Ectodermal cell (in vitro differentiated cells): ENCODE data around the gene FNDC3A.
"Not testable (repeated sequence)": the region's sequence is repeated elsewhere in the genome, so short reads cannot be mapped to it uniquely, and the experiment has no call there.

Source experiments
- H3K27ac ChIP-seq: 2 replicates; pipeline ENCODE4 v1.7.0; 2013; ENCODE audit warnings: mild to moderate bottlenecking, low read depth, low read length; ENCODE audit not compliant: insufficient read depth, poor library complexity, severe bottlenecking
- H3K27me3 ChIP-seq: 2 replicates; pipeline ENCODE4 v1.7.0; 2013; ENCODE audit warnings: mild to moderate bottlenecking, low read length; ENCODE audit not compliant: insufficient read depth, control insufficient read depth, poor library complexity, severe bottlenecking
- H3K36me3 ChIP-seq: one replicate; pipeline ENCODE4 v1.7.0; 2013; ENCODE audit warnings: low read length; ENCODE audit not compliant: control insufficient read depth, insufficient read depth
- H3K4me1 ChIP-seq: one replicate; pipeline ENCODE4 v1.7.0; 2013; ENCODE audit warnings: low read length; ENCODE audit not compliant: control insufficient read depth, insufficient read depth
- H3K4me3 ChIP-seq: 2 replicates; pipeline ENCODE4 v1.7.0; 2013; ENCODE audit warnings: low read depth, low read length, control low read depth; ENCODE audit not compliant: insufficient read depth
- H3K9me3 ChIP-seq: 2 replicates; pipeline ENCODE4 v1.7.0; 2013; ENCODE audit warnings: mild to moderate bottlenecking, low read length, moderate library complexity; ENCODE audit not compliant: control insufficient read depth
- WGBS, 2 experiments: methylation state at CpG; one replicate each; pipeline ENCODE4 v1.1.7; 2013; ENCODE audit warnings: missing lambda C conversion rate in 2 of 2; 5-methylcytosine and 5-hydroxymethylcytosine counted together

FNDC3A gene

GRCh38 chr13:49100637-49101570 lies 125.2 kb downstream of the FNDC3A start:
- H3K4me3 ChIP-seq, result no peak overlapping the region
- no peak overlapping the region for H3K27ac ChIP-seq
- 95% methylated on average over 5 to 6 of the region's 6 CpGs for WGBS, 2 experiments
- no peaks in the 10 kb centered on the region for H3K9me3 ChIP-seq
- no peaks in the 10 kb centered on the region for H3K4me1 ChIP-seq
- no peaks in the 10 kb centered on the region for H3K27me3 ChIP-seq
- no peaks in the 10 kb centered on the region for H3K36me3 ChIP-seq

- H3K9me3 ChIP-seq, result no peaks in the 10 kb centered on the region
- no peaks in the 10 kb centered on the region for H3K36me3 ChIP-seq
- H3K27ac ChIP-seq, result no peak overlapping the region
- no peaks in the 10 kb centered on the region for H3K4me1 ChIP-seq
- H3K27me3 ChIP-seq, result no peaks in the 10 kb centered on the region
- no peak overlapping the region for H3K4me3 ChIP-seq
- 93 to 96% methylated on average over 2 of the region's 2 CpGs for WGBS, 2 experiments
Observed at GRCh38 chr13:49108196-49108595, 132.5 kb downstream of the FNDC3A start.

- no peaks in the 10 kb centered on the region for H3K9me3 ChIP-seq
- H3K36me3 ChIP-seq, result peaks cover 1% of the 10 kb centered on the region
- peak overlapping the region; percentile 71 for H3K4me3 ChIP-seq
- H3K27me3 ChIP-seq, result no peaks in the 10 kb centered on the region
- WGBS, 2 experiments, result 0% methylated on average over 11 to 12 of the region's 16 CpGs
- H3K4me1 ChIP-seq, result no peaks in the 10 kb centered on the region
- H3K27ac ChIP-seq, result no peak overlapping the region
Observed at GRCh38 chr13:49110122-49110912, 134.6 kb downstream of the FNDC3A start.

GRCh38 chr13:49110913-49111170 lies 135.1 kb downstream of the FNDC3A start:
- H3K27me3 ChIP-seq, result no peaks in the 10 kb centered on the region
- H3K27ac ChIP-seq, result no peak overlapping the region
- H3K36me3 ChIP-seq, result peaks cover 6% of the 10 kb centered on the region
- H3K4me1 ChIP-seq, result no peaks in the 10 kb centered on the region
- no peaks in the 10 kb centered on the region for H3K9me3 ChIP-seq
- peak overlapping the region; percentile 71 for H3K4me3 ChIP-seq

- Histone ChIP-seq H3K36me3 (peaks cover 26% of the 10 kb centered on the region), H3K4me3 (peak overlapping the region; percentile 7), H3K9me3 (no peaks in the 10 kb centered on the region), H3K27me3 (no peaks in the 10 kb centered on the region), H3K27ac (peak overlapping the region; percentile 75), H3K4me1 (no peaks in the 10 kb centered on the region)
- WGBS, 2 experiments, result 6 to 8% methylated on average over 4 to 5 of the region's 5 CpGs
Observed at GRCh38 chr13:49112782-49113525, 137.2 kb downstream of the FNDC3A start.

- Histone ChIP-seq H3K9me3 (no peaks in the 10 kb centered on the region), H3K4me3 (peak overlapping the region; percentile 7), H3K27ac (peak overlapping the region; percentile 75), H3K27me3 (no peaks in the 10 kb centered on the region), H3K36me3 (peaks cover 34% of the 10 kb centered on the region), H3K4me1 (no peaks in the 10 kb centered on the region)
- 8 to 13% methylated on average over 1 of the region's 1 CpG for WGBS, 2 experiments
Observed at GRCh38 chr13:49113526-49114286, 138.0 kb downstream of the FNDC3A start.

- no peaks in the 10 kb centered on the region for H3K27me3 ChIP-seq
- WGBS, 2 experiments, result 94 to 99% methylated on average over 2 of the region's 2 CpGs
- no peaks in the 10 kb centered on the region for H3K4me1 ChIP-seq
- H3K9me3 ChIP-seq, result no peaks in the 10 kb centered on the region
- H3K36me3 ChIP-seq, result peaks cover 41% of the 10 kb centered on the region
- no peak overlapping the region for H3K27ac ChIP-seq
- no peak overlapping the region for H3K4me3 ChIP-seq
Observed at GRCh38 chr13:49116873-49117272, 141.2 kb downstream of the FNDC3A start.

- 91 to 92% methylated on average over 6 of the region's 6 CpGs for WGBS, 2 experiments
- H3K36me3 ChIP-seq, result peaks cover 41% of the 10 kb centered on the region
Observed at GRCh38 chr13:49118455-49118854, 142.7 kb downstream of the FNDC3A start.

GRCh38 chr13:49124693-49125304 lies 149.1 kb downstream of the FNDC3A start:
- no peak overlapping the region for H3K27ac ChIP-seq
- no peaks in the 10 kb centered on the region for H3K9me3 ChIP-seq
- H3K27me3 ChIP-seq, result no peaks in the 10 kb centered on the region
- no peaks in the 10 kb centered on the region for H3K4me1 ChIP-seq
- 91% methylated on average over 4 to 5 of the region's 5 CpGs for WGBS, 2 experiments
- H3K36me3 ChIP-seq, result no peaks in the 10 kb centered on the region
- H3K4me3 ChIP-seq, result no peak overlapping the region

More at GRCh38 chr13:49118455-49118854, 142.7 kb downstream of the FNDC3A start:
- H3K4me1 ChIP-seq, H3K27me3 ChIP-seq, H3K9me3 ChIP-seq, H3K4me3 ChIP-seq, H3K27ac ChIP-seq: not testable (repeated sequence)
